ENCODE measurements around the gene GPR179.
"Not testable (repeated sequence)": the region's sequence is repeated elsewhere in the genome, so short reads cannot be mapped to it uniquely, and the experiment has no call there.

Gene GPR179

DNA sequence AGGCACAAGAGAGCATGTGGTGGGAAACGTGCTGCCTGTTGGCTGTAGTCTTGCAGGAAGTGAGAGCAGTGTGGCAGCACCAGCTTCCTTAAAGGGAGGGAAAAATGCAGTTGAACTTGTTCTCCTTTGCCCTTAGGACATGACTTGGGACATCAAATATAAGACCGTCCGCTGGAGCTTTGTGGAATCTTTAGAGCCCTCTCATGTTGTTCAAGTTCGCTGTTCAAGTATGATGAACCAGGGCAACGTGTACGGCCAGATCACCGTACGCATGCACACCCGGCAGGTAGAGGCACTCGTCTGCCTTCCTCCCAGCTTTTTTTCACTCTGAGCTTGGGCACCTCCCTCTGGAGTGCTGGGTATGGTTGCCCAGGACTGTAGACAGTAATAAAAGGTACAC, 23.3 kb downstream of the GPR179 start:
- no peak for DNase-seq

DNA sequence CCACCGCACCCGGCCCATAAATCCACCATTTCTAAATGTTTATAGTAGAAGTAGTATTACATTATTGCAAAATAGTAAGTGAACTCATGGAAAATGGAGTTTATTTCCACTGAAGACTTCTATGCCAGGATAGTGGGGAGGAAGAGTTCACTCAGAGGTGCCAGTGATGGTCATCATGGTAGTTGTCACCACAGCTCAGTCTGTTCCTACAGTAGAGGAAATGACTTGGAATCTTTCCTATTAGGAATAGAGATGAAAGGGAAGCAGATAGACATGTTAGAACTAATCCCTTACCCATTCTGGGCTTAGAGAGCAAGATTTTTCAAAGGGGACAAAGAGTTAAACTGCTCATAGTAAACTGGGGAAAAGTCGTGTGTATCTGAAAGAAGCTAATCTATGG, 26.7 kb downstream of the GPR179 start:
- DNase-seq, result no peak

DNA sequence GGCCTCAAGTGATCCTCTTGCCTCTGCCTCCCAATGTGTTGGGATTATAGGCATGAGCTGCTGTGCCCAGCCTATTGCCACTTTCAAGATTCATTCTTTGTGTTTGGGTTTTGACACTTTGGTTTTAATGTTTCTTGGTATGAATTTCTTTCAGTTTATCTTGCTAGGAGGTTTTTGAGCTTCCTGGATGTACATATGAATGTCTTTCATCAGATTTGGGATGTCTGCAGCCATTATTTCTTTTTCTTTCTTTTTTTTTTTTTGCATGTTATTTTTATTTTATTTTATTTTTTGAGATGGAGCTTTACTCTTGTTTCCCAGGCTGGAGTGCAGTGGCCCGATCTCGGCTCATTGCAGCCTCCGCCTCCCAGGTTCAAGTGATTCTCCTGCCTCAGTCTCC, 28.3 kb downstream of the GPR179 start:
- no peak for DNase-seq

DNA sequence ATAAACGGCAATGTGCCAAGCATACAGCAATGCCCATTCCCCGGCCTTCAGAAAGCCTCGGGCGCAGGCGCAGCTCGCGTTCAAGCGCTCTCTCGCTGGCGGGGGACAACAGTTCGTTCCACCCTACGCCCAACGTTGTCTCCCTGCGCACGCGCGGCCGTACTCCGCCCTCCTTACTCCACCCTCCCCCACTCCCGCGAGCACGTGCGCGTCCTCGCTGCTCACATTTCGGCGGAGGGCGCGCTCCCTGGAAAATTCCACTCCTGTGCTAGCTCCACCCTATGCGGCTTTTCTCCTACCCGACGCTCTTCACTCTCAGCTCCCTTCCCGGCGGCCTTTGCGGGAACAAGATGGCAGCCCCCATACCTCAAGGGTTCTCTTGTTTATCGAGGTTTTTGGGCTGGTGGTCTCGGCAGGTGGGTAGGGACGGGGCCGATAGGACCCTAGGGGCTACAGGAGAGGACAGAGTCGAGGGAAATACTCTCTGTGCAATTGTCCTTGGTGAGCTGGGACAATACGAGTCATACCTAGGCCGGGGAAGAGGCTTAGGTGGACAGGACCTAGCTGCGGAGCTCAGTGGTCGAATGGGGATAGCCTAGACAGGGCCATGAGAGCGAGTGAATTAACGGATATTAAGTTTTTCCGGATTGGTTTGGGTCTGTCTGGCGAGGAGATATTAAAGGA, 46.8 kb downstream of the GPR179 start, which contains the start of gene MRPL45:
Gene MRPL45 (plus strand): TSS at position 335 of the 684 bp plus-strand sequence. CDS start 16 bp downstream, at position 351.
- peak; percentile 96 to 97 for DNase-seq

DNA sequence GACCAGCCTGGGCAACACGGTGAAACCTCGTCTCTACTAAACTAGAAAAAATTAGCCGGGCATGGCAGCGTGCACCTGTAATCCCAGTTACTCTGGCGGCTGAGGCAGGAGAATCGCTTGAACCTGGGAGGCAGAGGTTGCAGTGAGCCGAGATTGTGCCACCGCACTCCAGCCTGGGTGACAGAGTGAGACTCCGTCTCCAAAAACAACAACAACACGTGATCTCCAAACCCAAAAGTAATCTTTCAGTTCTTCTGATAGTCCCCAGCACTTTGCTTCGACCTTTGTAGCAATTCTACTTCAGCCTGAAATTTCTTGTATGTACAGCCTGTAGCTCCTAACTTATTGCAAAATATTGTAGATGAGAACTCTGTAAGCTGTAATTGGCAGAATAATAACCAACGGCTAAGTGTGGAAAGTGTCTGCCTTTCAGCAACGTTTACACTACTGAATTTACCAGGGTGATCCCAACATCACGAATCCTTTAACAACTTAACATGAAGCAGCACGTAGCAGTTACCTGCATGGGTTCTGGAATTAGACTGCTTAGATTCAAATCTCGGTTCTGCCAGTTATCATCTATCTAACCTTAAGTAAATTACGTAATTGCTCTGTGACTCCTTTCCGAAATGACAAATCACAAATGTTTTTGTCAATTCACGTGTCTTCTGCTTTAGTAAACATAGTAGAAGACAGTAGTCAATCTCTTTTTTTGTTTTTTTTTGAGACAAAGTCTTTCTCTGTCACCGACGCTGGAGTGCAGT, 48.0 kb downstream of the GPR179 start:
- not testable (repeated sequence) for DNase-seq

DNA sequence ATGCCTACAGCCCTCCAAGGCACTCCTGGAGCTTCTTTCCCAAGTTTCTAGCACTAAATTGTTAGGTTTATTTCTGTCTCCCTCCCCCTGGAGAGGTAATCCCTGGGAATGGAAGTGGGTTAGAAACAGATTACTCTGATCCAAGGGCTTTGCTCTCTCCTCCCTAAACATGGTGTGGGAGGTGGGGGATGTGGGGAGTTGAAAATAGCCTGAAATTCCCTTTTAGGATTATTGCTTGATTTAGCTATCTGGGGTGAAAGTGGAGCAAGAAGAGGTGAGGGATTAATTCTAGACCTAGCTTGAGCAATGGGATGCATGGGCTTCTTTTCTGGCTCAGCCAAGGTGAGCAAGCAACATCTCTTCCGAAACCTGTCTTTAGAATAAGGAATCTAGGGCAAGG, 54.0 kb downstream of the GPR179 start:
- DNase-seq, result not testable (repeated sequence)

DNA sequence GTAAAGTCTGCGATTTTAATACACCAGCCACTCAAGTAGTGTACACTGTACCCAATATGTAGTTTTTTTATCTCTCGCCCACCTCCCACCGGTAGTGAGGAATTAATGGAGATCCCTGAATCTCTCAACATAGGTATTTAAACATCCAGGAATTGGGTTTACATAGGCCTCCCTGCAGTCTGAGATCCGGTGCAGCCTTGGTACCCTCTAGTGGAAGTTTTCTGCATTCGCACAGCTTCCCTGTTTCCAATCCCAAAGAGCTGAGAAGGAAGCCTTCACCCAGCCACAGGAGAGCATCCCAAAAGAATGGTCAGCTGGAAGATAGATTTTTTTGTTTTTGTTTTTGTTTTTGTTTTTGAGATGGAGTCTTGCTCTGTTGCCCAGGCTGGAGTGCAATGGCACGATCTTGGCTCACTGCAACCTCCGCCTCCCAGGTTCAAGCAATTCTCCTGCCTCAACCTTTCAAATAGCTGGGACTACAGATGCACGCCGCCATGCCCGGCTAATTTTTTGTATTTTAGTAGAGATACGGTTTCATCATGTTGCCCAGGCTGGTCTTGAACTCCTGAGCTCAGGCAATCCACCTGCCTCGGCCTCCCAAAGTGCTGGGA, 55.4 kb downstream of the GPR179 start:
- DNase-seq, result not testable (repeated sequence)

DNA sequence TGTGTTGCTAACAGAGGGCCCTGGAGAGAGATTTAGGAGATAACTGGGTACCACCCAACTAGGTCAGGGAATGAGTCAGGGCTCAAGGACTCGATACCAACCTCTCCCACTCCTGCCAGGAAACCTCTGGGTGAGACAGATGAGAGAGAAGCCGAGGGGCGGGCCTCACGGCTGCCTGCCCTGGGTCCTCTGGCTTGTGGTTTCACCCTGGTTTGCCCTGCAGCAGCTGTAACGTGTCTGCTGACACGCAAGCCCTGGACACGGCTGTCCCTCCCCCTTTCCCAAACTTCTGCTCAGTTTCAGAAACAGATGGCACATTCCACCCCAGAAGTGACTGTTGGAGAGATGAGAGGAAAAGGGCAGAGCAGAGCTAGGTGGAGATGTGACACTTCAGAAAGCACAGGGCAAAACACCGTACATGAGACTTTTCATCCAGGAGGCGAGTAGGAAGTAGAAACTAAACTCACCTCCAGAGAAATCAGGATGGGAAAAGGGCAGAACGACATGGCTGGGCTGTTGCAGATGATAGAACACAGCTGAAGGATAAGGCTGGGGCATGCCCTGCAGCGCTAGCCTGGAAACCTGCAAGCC, 57.2 kb downstream of the GPR179 start:
- DNase-seq, result peak in 1 of 2 donors; percentile 34

DNA sequence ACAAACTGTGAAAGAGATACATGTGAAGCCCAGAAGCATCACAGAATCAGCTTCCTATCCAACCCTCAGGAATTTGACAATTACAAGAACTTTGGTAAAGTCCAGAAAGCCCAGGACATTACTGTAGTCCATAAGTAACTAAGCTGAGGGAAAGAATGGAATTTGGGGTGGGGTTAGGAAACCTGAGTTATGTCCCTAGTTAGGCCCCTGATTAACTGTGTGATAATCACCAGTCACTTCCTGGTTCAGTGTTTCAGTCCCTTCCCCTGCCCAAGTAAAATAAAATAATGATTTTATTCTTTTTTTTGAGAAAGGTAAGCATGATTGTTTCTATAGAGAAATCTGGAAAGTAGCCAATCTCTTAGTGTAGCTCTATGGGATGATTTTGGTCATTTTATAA, 57.8 kb downstream of the GPR179 start:
- not testable (repeated sequence) for DNase-seq

Measured in stimulated activated CD4-positive, alpha-beta T cell treated with anti-CD3 and anti-CD28 coated beads, Interleukin-2, amount 100 ng/mL, for 24 hours (primary cell).